WTC11 (cell line): ENCODE measurements around the gene MASP1. TPM values are rescaled to one million over a fixed set of nuclear protein-coding genes. Genes with fewer than 3 reads are reported as not detected.

Experiments used
- ATAC-seq: fragments of 200-7000 bp; cut with Tn5 transposase; 2 replicates; pipeline ENCODE4 v1.10.0; 2021; ENCODE audit warnings: mild to moderate bottlenecking, moderate library complexity
- CTCF ChIA-PET: fragments of 300-600 bp; sonication (Branson Sonifier 250); formaldehyde crosslinking; loops from one replicate; lab custom pipeline; 2021; ENCODE audit warnings: antibody characterized with exemption; lab: Charles Lee
- POLR2A ChIA-PET: fragments of 350-600 bp; sonication (Branson Sonifier 250); formaldehyde crosslinking; loops from one replicate; lab custom pipeline; 2021; ENCODE audit warnings: antibody characterized with exemption; lab: Charles Lee
- DNase-seq: peaks from one replicate; pipeline ENCODE4 v3.0.0; 2021; ENCODE audit warnings: low spot score
- H3K27ac Mint-ChIP-seq: 2 replicates; pipeline ENCODE4 v1.8.0; 2021; ENCODE audit warnings: mixed read lengths
- H3K27me3 Mint-ChIP-seq: 2 replicates; pipeline ENCODE4 v1.8.0; 2021; ENCODE audit warnings: low read depth, mild to moderate bottlenecking, moderate library complexity, mixed read lengths
- H3K36me3 Mint-ChIP-seq: 2 replicates; pipeline ENCODE4 v1.8.0; 2021; ENCODE audit warnings: mixed read lengths
- H3K4me1 Mint-ChIP-seq: 2 replicates; pipeline ENCODE4 v1.8.0; 2022; ENCODE audit warnings: mixed read lengths
- H3K4me3 Mint-ChIP-seq: 2 replicates; pipeline ENCODE4 v1.8.0; 2021; ENCODE audit warnings: mild to moderate bottlenecking, moderate library complexity, mixed read lengths
- H3K9me3 Mint-ChIP-seq: 2 replicates; pipeline ENCODE4 v1.8.0; 2021; ENCODE audit warnings: mixed read lengths
- AFF4 ChIP-seq: sonication (generic); formaldehyde crosslinking; IDR thresholded peaks from 2 replicates; pipeline ENCODE4 v1.8.1; 2023; ENCODE audit warnings: mild to moderate bottlenecking, missing genetic modification reagents, borderline replicate concordance
- ETV6 ChIP-seq: sonication (generic); formaldehyde crosslinking; IDR thresholded peaks from 2 replicates; pipeline ENCODE4 v1.8.1; 2022; ENCODE audit warnings: mild to moderate bottlenecking, missing genetic modification reagents
- GABPB1 ChIP-seq: sonication (generic); formaldehyde crosslinking; IDR thresholded peaks from 2 replicates; pipeline ENCODE4 v1.8.1; 2023; ENCODE audit warnings: mild to moderate bottlenecking, missing genetic modification reagents
- GRHL2 ChIP-seq: fragments of 250-450 bp; sonication (Bioruptor Pico); IDR thresholded peaks from 2 replicates; pipeline ENCODE4 v1.8.0; 2022; ENCODE audit warnings: mild to moderate bottlenecking, moderate library complexity; ENCODE audit not compliant: insufficient replicate concordance, severe bottlenecking
- GTF2I ChIP-seq: fragments of 250-450 bp; sonication (Bioruptor Pico); conservative IDR thresholded peaks from 2 replicates; pipeline ENCODE4 v1.4.0; 2021; ENCODE audit warnings: mild to moderate bottlenecking
- NFE2L1 ChIP-seq: sonication (generic); formaldehyde crosslinking; IDR thresholded peaks from 2 replicates; pipeline ENCODE4 v1.8.1; 2023; ENCODE audit warnings: missing genetic modification reagents
- SMAD4 ChIP-seq: sonication (generic); formaldehyde crosslinking; IDR thresholded peaks from 2 replicates; pipeline ENCODE4 v1.8.0; 2022; ENCODE audit warnings: mild to moderate bottlenecking, missing genetic modification reagents
- STAT6 ChIP-seq: sonication (generic); formaldehyde crosslinking; conservative IDR thresholded peaks from 2 replicates; pipeline ENCODE4 v1.8.1; 2023; ENCODE audit warnings: mild to moderate bottlenecking, low read depth, missing genetic modification reagents, moderate library complexity
- TEAD1 ChIP-seq: sonication (generic); formaldehyde crosslinking; IDR thresholded peaks from 2 replicates; pipeline ENCODE4 v1.8.0; 2022; ENCODE audit warnings: mild to moderate bottlenecking, missing genetic modification reagents
- TP53 ChIP-seq: sonication (generic); formaldehyde crosslinking; IDR thresholded peaks from 2 replicates; pipeline ENCODE4 v1.8.1; 2023; ENCODE audit warnings: mild to moderate bottlenecking, missing genetic modification reagents
- ZNF423 ChIP-seq: fragments of 250-450 bp; sonication (Bioruptor Pico); IDR thresholded peaks from 2 replicates; pipeline ENCODE4 v2.1.2; 2022; ENCODE audit warnings: mild to moderate bottlenecking, moderate library complexity
- total RNA-seq: library from RNA; stranded (reverse); gene quantifications from 3 replicates; pipeline ENCODE4 v1.2.3, GENCODE V29; 2021
- TF ChIP-seq, protein P1 (sequence below): fragments of 200-600 bp; IDR thresholded peaks from 2 replicates; pipeline ENCODE4 v1.8.0; 2022; ENCODE audit warnings: antibody characterized with exemption
- TF ChIP-seq, protein P2 (sequence below): sonication (generic); formaldehyde crosslinking; IDR thresholded peaks from 2 replicates; pipeline ENCODE4 v1.8.0; 2022; ENCODE audit warnings: mild to moderate bottlenecking, missing genetic modification reagents

The MASP1 gene
- total RNA-seq, 1 experiment from 2014 or later, result 2.2 TPM

DNA sequence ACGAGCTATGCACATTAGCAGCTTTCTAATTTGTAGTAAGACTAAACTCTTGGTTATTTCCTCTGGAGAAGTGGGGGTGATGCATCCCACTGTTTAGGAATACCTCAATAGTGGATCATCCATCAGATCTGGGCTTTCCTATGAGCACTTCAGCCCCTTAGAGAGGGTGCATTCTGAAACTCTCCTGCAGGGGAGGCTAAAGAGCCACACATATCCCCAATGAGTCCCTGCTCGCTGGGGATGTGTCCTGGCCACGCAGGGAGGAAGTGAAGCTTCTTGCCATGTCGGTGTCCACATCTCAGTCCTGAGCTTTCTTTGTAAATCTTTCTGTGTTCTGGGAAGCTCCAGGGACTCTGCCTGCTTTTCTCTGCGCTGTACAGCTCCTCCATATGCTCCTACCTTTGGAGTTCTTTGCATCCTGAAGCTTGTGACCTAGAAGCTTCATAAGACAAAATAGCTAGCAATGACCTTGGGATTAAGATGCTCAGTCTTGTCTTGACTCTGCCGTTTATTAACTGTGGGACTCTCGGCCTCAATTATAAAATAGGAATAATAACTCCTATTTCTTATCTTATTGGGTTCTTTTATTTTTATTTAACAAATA, 28.3 kb upstream of the MASP1 start:
- H3K9me3 Mint-ChIP-seq, result peaks cover 6% of the 10 kb centered on the region; the same call in 1 of the 2 replicates
- CTCF ChIA-PET, result interaction anchor here (0.5 to 9.5 kb wide), 84 partner anchors 8 to 512 kb away, joined by 3 to 433 read pairs (median 6); partner anchors contain the start of genes MASP1, RPL39L, RTP2 and SST
- 0 out of 2 replicates have a peak, but pooled peaks cover 2% of the 10 kb centered on the region for H3K36me3 Mint-ChIP-seq
- no peak for TF ChIP-seq AFF4 (CRISPR knock-in tag)
- TF ChIP-seq, protein P1, sequence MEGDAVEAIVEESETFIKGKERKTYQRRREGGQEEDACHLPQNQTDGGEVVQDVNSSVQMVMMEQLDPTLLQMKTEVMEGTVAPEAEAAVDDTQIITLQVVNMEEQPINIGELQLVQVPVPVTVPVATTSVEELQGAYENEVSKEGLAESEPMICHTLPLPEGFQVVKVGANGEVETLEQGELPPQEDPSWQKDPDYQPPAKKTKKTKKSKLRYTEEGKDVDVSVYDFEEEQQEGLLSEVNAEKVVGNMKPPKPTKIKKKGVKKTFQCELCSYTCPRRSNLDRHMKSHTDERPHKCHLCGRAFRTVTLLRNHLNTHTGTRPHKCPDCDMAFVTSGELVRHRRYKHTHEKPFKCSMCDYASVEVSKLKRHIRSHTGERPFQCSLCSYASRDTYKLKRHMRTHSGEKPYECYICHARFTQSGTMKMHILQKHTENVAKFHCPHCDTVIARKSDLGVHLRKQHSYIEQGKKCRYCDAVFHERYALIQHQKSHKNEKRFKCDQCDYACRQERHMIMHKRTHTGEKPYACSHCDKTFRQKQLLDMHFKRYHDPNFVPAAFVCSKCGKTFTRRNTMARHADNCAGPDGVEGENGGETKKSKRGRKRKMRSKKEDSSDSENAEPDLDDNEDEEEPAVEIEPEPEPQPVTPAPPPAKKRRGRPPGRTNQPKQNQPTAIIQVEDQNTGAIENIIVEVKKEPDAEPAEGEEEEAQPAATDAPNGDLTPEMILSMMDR, result peak; percentile 99
- 0 out of 2 replicates have a peak, but pooled peaks have one; percentile 18 for TF ChIP-seq ETV6 (CRISPR knock-in tag)
- TF ChIP-seq TP53 (CRISPR knock-in tag), result no peak
- no peak for TF ChIP-seq GABPB1 (CRISPR knock-in tag)
- TF ChIP-seq ZNF423 (CRISPR knock-in tag), result 0 out of 2 replicates have a peak, but pooled peaks have one; percentile 25
- no peak for TF ChIP-seq SMAD4
- no peak for TF ChIP-seq NFE2L1
- TF ChIP-seq TEAD1 (CRISPR knock-in tag), result peak; percentile 42; the same call in 1 of the 2 replicates
- TF ChIP-seq, protein P2, sequence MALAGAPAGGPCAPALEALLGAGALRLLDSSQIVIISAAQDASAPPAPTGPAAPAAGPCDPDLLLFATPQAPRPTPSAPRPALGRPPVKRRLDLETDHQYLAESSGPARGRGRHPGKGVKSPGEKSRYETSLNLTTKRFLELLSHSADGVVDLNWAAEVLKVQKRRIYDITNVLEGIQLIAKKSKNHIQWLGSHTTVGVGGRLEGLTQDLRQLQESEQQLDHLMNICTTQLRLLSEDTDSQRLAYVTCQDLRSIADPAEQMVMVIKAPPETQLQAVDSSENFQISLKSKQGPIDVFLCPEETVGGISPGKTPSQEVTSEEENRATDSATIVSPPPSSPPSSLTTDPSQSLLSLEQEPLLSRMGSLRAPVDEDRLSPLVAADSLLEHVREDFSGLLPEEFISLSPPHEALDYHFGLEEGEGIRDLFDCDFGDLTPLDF (CRISPR knock-in tag), result no peak
- DNase-seq, result peak; percentile 90
- H3K27ac Mint-ChIP-seq, result no peak overlapping the region
- POLR2A ChIA-PET, result interaction anchor here (0.9 to 3.8 kb wide), 3 partner anchors 10 to 360 kb away, joined by 3 to 18 read pairs (median 3); no protein-coding TSS in a partner anchor
- peaks cover 27% of the 10 kb centered on the region for H3K4me1 Mint-ChIP-seq
- ATAC-seq, result peak; percentile 96
- H3K27me3 Mint-ChIP-seq, result no peaks in the 10 kb centered on the region
- H3K4me3 Mint-ChIP-seq, result no peak overlapping the region

DNA sequence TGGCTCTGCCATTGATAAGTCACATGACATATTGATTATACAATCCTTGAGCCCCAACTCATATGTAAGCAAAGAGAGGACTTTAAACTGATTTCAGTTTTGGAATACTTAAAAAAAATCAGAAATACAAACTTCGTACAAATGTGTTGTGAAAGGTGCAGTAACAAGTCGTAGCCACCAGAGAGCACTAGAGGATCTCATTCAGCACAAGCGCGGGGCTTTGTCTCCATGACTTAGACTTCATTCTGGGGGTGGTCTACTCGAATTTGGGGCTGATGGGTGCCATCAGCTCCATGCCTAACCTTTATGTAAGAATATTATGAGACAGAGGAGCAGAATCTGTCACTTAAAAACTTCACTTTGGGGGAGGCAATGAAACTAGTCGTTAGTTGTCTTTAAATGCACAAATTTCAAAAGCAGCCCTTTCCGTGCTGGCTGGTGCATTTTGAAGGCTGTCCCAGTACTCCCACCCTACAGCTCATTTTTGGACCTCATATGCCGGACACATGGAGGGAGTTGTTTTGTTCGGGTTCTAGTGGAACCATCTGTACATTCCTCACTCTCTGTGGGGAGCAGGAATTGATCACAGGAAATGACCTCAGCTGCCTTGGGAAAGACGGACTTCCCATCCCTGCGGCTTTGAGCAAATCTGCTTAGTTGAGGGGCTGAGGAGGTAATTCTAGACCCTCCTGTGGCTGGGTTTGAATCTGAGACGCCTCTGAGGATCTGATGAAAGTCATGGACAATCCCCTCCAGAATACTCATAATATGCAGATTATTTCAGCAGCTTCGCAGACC, 27.5 kb upstream of the MASP1 start:
- Mint-ChIP-seq H3K36me3 (0 out of 2 replicates have a peak, but pooled peaks cover 2% of the 10 kb centered on the region), H3K9me3 (peaks cover 6% of the 10 kb centered on the region; the same call in 1 of the 2 replicates), H3K4me1 (peaks cover 27% of the 10 kb centered on the region), H3K4me3 (no peak overlapping the region), H3K27me3 (no peaks in the 10 kb centered on the region), H3K27ac (no peak overlapping the region)
- ATAC-seq (peak; percentile 29), DNase-seq (peak; percentile 50)
- no peak for TF ChIP-seq GRHL2 (CRISPR knock-in tag)
- TF ChIP-seq, protein P1, result peak; percentile 94
- TF ChIP-seq STAT6 (CRISPR knock-in tag), result no peak
- TF ChIP-seq GTF2I (CRISPR knock-in tag), result no peak
- ChIA-PET CTCF (interaction anchor here (0.5 to 9.5 kb wide), 71 partner anchors 8 to 421 kb away, joined by 3 to 433 read pairs (median 6); partner anchors contain the start of genes MASP1, RPL39L, RTP2 and SST), POLR2A (interaction anchor here (1.2 to 3.8 kb wide), 2 partner anchors 98 to 360 kb away, joined by 3 to 18 read pairs; no protein-coding TSS in a partner anchor)
